Activated naive CD4-positive, alpha-beta T cell treated with anti-CD3 and anti-CD28 coated beads, Interleukin-2, amount 50 U/mL, for 72 hours (primary cell): ENCODE data around the gene MYO1E. TPM values are rescaled to one million over a fixed set of nuclear protein-coding genes. Genes with fewer than 3 reads are reported as not detected.

Experiments
- ATAC-seq, 2 donors: fragments of 150-1000 bp; cut with Tn5 transposase; 2 replicates each; pipeline ENCODE4 v1.10.0; 2021; ENCODE audit warnings: mild to moderate bottlenecking in 2 of 2, moderate library complexity in 2 of 2
- DNase-seq, 2 donors: peaks; one replicate each; pipeline ENCODE4 v3.0.0; 2021 to 2022; ENCODE audit warnings: low spot score in 2 of 2
- H3K27ac Mint-ChIP-seq, 2 donors: one replicate each; pipeline ENCODE4 v1.8.0; 2022; ENCODE audit warnings: mild to moderate bottlenecking in 2 of 2, mixed read lengths in 2 of 2
- H3K36me3 Mint-ChIP-seq, 2 donors: one replicate each; pipeline ENCODE4 v1.8.0; 2022; ENCODE audit warnings: mixed read lengths in 2 of 2
- H3K9me3 Mint-ChIP-seq, 2 donors: one replicate each; pipeline ENCODE4 v1.8.0; 2022; ENCODE audit warnings: mixed read lengths in 2 of 2
- total RNA-seq, 2 donors: library from RNA; stranded (reverse); gene quantifications; one replicate each; pipeline ENCODE4 v1.2.3, GENCODE V29; 2022

Gene MYO1E
- total RNA-seq, 2 donors from 2014 or later = 2.1 to 42.0 TPM

DNA sequence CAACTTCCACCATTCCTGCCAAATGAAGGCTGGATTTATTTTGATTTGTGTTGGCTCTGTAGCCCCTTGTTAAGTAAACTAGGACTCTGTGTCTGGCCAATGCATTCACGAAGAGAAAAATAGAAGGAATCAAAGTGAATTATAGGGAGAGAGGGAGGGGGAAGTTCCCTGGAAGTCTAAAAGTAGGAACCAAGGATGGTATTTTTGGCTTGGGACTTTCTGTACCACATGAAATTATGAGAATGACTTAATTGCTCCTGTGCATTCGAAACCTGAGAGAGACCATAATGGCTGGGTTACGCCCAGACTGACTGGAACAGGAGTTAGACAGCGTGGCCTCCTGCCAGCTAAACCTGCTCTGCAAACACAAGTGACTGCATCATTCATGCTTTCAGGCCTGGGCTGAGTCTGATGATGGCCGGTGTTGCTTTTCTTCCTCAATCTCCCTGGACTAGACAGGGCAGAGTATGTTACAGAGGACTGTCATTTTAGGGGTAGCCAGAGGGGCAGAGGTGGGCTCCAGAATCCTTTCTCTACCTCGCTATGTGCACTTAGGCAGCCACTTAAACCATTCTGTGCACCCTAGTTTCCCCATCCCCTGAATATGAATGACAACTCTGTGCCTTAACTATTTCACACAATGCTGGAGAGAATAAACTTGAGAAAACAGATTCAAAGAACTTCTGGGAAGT lies 58.9 kb downstream of the MYO1E start:
- H3K9me3 Mint-ChIP-seq = no peaks in the 10 kb centered on the region
- H3K27ac Mint-ChIP-seq = no peak overlapping the region
- DNase-seq = no peak
- H3K36me3 Mint-ChIP-seq = no peaks in the 10 kb centered on the region
- ATAC-seq = peak in 1 of 2 donors; percentile 22

DNA sequence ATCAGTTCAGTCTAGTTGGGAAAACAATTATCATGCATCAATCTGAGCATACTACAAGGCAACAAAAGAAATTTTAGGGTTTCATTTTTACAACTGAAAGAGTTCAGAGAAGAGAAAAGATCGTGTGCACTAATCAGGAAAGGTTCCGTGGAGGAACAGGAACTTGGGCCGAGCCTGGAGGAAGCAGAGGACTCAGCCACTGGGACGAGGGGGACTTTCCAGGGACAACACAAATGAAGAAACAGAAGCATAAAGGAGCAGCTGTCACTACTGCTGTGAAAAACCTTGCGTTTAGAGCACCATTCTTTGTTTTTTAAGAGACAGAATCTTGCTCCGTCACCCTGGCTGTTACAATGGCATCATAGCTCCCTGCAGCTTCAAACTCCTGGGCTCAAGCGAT lies 60.5 kb downstream of the MYO1E start:
- H3K9me3 Mint-ChIP-seq = no peaks in the 10 kb centered on the region
- DNase-seq (no peak), ATAC-seq (no peak)
- no peaks in the 10 kb centered on the region for H3K36me3 Mint-ChIP-seq
- no peak overlapping the region for H3K27ac Mint-ChIP-seq

DNA sequence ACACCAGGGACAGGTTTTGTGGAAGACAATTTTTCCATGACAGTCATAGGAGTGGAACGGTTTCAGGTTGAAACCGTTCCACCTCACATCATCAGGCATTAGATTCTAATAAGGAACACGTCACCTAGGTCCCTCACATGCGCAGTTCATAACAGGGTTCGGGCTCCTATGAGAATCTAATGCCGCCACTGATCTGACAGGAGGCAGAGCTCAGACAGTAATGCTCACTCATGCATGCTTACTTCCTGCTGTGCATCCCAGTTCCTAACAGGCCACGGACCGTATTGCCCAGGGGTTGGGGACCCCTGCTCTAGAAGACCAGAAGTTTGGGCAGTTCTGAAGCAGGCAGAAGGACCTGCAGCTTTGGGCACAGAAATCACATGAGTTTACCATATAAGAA lies 61.5 kb downstream of the MYO1E start:
- ATAC-seq (no peak), DNase-seq (no peak)
- peak overlapping the region in 1 of 2 donors; percentile 15 for H3K27ac Mint-ChIP-seq
- H3K36me3 Mint-ChIP-seq = no peaks in the 10 kb centered on the region
- no peaks in the 10 kb centered on the region for H3K9me3 Mint-ChIP-seq

DNA sequence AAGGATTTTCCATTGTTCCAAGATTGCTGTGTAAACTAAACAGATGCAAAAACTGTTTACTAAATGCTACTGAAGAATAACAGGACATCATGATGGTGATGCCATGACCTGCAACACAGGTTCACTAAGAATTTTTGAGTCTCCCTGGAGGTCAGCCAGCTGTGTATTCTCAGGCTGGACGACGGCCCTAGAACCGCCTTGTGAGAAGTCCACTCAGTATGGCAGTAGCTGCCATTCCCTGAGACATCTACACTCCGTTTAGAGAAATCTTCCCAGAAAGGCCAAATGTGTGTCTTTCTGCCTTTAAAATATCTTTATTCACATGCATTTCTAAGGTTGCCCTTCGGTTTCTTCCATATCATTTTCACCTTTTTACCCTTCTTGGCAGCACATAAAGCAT lies 63.3 kb downstream of the MYO1E start:
- Mint-ChIP-seq H3K9me3 (no peaks in the 10 kb centered on the region), H3K36me3 (no peaks in the 10 kb centered on the region), H3K27ac (no peak overlapping the region)
- ATAC-seq (no peak), DNase-seq (no peak)

DNA sequence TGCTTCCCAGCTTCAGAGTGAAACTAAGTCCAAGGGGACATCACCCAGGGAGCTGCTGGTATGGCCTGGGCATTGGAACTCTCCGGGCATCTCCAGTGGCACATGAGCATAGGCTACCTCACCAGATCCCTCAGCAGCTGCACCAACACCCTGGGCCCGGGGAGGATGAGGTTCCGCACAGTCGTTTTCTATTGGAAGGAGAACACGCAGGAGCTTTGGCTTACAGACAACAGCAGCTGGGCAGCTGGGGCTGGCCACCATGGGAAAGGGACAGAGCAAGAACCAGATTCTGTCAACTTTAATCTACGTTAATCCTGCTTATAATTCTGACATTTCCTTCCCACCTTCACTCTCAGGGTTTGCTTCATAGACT lies 65.5 kb downstream of the MYO1E start:
- DNase-seq (no peak), ATAC-seq (no peak)
- Mint-ChIP-seq H3K27ac (no peak overlapping the region), H3K9me3 (no peaks in the 10 kb centered on the region), H3K36me3 (no peaks in the 10 kb centered on the region)

DNA sequence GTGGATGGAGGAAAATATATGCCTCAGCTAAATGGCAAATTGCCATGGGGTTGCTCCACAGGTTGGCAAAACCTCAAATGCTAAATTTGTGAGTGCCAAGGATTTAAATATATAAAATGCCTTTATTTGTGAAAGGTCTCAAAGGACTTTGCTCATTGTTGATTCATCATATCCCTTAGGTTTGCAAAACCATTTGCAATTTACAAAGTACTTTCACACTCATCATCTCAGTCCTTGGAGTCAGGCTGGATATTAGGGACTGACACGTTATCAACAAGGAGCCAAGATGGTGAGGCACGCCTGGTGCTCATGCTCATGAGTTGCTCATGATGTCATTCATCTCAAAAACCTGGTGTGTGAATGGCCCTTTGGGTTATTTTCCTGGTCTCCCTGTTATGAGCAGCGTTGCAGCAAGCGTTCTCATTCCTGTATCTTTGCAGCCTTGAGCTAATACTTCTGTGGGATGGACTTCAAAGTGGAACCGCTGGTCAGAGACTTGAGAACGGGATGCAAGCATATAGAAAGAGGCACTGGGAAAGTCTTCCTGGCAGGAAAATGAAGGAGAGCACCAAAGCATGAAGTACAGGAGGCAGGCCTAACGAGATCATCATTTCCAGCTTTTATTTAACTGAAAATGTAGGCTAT lies 66.0 kb downstream of the MYO1E start:
- Mint-ChIP-seq H3K9me3 (no peaks in the 10 kb centered on the region), H3K36me3 (no peaks in the 10 kb centered on the region), H3K27ac (no peak overlapping the region)
- DNase-seq (no peak), ATAC-seq (no peak)

DNA sequence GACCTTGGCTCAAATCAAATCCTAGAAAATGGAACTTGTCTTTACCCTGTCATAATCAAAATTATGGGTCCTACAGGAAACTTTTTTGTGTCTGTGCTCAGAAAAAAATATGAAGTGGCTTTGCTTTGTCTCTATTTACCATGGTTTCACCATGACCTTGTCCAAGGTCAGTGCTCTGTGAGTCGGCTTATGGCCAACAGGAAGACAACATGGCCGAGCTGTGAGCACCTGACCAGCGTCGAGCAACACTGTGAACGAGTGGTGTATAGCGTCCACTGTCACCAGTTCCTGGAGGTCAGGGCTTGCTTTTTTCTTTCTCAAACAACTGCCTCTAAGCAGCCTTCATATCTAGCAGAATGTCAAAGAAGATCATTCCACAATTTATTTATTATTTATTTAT lies 67.9 kb downstream of the MYO1E start:
- H3K9me3 Mint-ChIP-seq = no peaks in the 10 kb centered on the region
- no peak overlapping the region for H3K27ac Mint-ChIP-seq
- no peak for ATAC-seq

DNA sequence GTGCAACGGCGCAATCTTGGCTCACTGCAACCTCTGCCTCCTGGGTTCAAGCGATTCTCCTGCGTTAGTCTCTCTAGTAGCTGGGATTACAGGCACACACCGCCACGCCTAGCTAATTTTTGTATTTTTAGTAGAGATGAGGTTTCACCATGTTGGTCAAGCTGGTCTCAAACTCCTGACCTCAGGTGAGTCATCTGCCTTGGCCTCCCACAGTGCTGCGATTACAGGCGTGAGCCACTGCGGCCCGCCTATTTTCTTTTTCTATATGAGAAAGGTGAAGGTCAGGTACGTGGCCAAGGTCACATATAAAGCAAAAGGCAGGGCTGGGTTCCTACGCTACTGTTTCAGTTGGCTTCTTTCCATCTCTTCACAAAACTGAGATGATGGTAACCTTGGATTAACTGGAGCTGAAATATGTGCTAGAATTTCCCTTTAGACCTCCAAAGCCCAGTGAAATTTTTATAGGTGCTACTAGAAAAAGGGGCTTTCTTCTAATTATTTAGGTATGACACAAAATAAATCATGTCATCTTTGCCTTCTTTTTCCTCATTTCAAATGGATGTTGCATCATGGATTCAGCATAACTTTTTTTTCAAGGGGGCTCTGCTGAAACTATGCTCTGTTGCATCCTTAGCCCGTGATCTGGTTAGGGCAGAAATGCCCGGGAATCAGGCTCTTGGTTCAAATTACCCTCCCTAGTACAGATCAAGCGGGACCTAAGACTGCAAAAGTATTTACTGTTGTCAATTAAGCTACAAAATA lies 68.5 kb downstream of the MYO1E start:
- Mint-ChIP-seq H3K36me3 (no peaks in the 10 kb centered on the region), H3K27ac (no peak overlapping the region), H3K9me3 (no peaks in the 10 kb centered on the region)
- ATAC-seq (no peak), DNase-seq (no peak)

More for the DNA sequence above, 67.9 kb downstream of the MYO1E start:
- DNase-seq = no peak
- H3K36me3 Mint-ChIP-seq = no peaks in the 10 kb centered on the region

DNA sequence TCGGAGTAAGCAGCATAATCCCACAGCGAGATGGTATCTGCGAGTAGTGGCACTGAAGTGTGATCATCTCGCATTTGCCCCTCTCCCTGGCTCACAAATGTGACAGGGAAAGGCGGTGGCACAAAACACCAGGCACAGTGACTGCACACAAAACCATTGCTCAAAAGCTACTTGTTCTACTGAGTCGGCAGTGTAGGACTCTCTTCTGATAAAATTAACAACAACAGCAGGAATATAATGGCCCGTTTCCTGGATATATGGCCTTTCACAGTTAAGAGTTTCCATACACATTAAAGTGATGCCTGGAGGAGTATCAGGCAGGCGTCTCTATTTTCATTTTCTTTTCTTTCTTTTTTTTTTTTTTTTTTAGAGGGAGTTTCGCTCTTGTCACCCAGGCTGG lies 69.0 kb downstream of the MYO1E start:
- Mint-ChIP-seq H3K9me3 (no peaks in the 10 kb centered on the region), H3K36me3 (no peaks in the 10 kb centered on the region), H3K27ac (no peak overlapping the region)
- DNase-seq = no peak
- no peak for ATAC-seq

DNA sequence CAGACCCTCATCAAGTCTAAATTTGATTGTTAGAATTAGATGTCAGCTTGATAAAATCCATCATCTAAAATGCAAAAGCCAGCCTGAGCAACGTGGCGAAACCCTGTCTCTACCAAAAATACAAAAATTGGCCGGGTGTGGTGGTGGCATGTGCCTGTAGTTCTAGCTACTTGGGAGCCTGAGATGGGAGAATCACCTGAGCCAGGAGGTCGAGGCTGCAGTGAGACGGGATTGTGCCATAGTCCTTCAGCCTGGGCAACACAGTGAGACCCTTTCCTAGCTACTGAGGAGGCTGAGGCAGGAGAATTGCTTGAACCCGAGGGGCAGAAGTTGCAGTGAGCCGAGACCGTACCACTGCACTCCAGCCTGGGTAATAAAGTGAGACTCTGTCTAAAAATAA lies 69.5 kb downstream of the MYO1E start:
- Mint-ChIP-seq H3K27ac (no peak overlapping the region), H3K9me3 (no peaks in the 10 kb centered on the region), H3K36me3 (no peaks in the 10 kb centered on the region)
- ATAC-seq = no peak
- no peak for DNase-seq

DNA sequence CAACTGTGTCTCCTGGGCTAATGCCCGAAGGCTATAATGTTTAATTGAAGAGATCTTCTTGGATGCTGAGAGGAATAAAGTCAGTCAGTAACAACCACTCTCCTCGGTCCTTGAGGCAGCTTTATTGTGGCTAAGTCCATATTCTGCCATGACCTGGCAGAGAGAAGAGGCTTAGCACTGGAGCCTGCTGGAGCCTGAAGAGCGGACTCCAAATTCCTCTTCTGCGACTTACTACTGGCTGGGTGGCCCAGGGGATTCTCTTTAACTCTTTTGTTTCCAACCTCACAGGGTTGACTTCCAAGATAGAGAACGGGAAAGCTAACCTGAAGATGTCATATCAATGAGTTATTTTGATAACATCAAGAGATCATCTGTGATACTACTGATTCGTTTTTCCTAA lies 71.1 kb downstream of the MYO1E start:
- Mint-ChIP-seq H3K27ac (no peak overlapping the region), H3K36me3 (no peaks in the 10 kb centered on the region), H3K9me3 (no peaks in the 10 kb centered on the region)
- DNase-seq (no peak), ATAC-seq (no peak)

DNA sequence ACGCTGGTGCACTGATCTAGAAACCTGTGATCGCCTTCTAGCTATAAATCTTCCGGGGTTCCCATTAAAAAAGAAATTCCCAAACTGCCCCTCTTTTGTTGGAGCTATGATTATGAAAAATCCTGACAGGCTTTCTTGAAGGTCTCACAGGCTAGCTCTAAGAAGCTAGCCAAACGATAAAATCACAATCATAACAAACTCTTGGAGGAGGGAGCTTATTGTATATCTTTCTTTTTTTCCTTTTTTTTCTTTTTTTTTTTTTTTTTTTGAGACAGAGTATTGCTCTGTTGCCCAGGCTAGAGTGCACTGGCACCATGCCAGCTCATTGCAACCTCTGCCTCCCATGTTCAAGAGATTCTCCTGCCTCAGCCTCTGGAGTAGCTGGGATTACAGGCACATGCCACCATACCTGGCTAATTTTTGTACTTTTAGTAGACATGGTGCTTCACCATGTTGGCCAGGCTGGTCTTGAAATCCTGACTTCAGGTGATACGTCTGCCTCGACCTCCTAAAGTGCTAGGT lies 72.0 kb downstream of the MYO1E start:
- H3K27ac Mint-ChIP-seq = peak overlapping the region in 1 of 2 donors; percentile 73
- H3K9me3 Mint-ChIP-seq = no peaks in the 10 kb centered on the region
- H3K36me3 Mint-ChIP-seq = no peaks in the 10 kb centered on the region
- no peak for DNase-seq
- no peak for ATAC-seq

DNA sequence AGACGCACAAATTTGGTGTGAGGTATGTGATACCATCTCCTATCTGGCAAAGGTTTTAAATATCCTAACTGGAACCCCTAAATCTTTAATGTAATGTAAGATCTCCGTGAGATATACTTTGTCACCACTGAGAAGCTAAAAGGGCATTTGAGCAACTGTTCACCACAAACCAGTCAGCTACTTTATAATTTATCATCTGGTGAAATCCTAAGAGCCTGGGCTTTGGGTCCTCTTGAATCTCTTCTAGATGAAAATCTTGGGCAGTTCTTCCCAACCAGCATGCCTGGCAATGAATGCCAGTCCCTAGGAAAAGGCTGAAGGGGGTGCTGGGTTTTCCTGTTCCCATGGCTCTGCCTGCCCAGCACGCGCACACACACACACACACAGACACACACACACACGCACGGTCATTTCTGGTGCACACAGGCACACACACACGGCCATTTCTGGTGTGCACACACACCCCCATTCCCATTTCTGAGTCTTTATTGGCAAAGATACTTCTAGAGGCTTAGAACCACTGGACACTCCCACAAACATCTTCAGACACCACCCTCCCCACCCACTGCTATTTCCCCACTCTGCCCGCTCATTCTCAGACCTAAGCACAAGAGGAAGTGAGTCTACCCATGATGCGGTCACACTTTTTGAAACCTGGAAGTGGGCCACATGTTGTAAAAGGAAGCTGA lies 72.6 kb downstream of the MYO1E start:
- H3K36me3 Mint-ChIP-seq = no peaks in the 10 kb centered on the region
- H3K9me3 Mint-ChIP-seq = no peaks in the 10 kb centered on the region
- DNase-seq = peak; percentile 51 to 67
- peak overlapping the region in 1 of 2 donors; percentile 73 for H3K27ac Mint-ChIP-seq
- ATAC-seq = peak; percentile 76 to 85

DNA sequence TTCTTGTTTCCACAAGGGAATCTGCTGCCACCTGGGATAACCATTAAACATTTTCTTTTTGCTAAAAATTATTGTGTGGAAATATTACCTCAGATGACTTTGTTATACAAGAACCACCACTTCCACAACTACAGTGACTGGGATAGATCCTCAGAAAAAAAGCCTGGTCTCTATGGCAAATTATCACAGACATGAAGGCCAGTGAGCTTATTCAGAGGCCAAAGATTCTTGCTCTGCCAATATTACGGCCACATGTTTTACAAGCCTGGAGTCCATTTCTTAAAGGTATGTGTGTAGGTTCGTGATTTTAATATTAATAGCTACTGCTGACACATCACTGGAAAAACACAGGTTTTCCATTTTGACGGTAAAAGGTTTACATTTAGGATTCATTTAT lies 73.8 kb downstream of the MYO1E start:
- H3K27ac Mint-ChIP-seq = peak overlapping the region in 1 of 2 donors; percentile 15
- H3K9me3 Mint-ChIP-seq = no peaks in the 10 kb centered on the region

DNA sequence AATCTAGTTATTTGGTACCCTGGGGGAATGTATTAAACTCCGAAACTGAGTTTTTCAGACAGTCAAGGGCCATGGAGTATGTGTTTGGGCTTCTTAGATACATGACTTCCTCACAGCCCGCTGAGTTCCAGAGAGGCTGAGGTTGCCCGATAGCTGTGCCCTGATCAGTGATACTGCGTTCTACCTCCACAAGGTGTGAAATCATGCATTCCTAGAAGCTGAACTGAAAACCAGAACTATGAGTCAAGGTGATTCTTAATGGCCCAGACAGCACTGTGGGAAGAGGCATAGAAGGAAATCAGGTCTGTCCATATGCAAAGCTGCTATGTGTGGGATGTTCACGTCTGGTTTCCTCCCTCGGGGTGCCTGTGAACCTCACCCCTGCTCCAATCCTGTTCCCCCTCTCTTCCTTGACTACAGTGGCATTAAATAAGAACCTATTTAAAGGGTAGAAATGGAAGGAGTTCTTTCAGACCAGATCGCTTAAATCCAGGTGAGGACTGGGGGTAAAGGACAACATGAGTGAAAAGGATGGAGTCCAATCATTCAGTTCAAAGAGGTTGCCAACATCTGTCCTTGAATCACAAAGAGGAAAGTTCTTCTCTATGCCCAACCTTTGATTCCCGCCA lies 74.3 kb downstream of the MYO1E start:
- DNase-seq = peak in 1 of 2 donors; percentile 36
- H3K27ac Mint-ChIP-seq = peak overlapping the region in 1 of 2 donors; percentile 15
- H3K9me3 Mint-ChIP-seq = no peaks in the 10 kb centered on the region
- no peaks in the 10 kb centered on the region for H3K36me3 Mint-ChIP-seq
- peak; percentile 87 to 93 for ATAC-seq

More for the DNA sequence above, 73.8 kb downstream of the MYO1E start:
- ATAC-seq = no peak
- no peaks in the 10 kb centered on the region for H3K36me3 Mint-ChIP-seq
- no peak for DNase-seq

DNA sequence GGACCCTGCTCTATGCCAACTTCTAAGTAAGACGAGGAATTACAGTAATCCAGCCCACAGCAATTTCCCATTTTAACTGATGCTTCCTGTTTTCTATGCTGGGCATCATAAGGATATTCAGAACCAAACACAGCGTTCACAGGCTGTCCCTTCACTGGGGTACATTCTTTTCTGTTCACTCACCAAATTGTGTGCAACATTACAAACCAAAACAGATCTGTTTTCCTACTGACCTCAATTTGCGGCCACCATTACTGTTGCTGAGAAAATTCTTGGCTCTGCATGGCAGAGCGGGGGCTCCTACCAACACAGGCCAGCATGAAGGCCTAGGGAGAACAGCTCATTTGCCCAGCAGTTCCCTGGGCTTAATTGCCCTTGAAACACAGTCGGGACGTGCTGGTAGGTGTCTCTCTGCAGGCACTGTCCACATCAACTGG lies 76.5 kb downstream of the MYO1E start:
- Mint-ChIP-seq H3K36me3 (no peaks in the 10 kb centered on the region), H3K9me3 (no peaks in the 10 kb centered on the region), H3K27ac (no peak overlapping the region)
- ATAC-seq (no peak), DNase-seq (no peak)
